Measurements from ENCODE around the gene SNX19. TPM values are rescaled to one million over a fixed set of nuclear protein-coding genes. Genes with fewer than 3 reads are reported as not detected.

The SNX19 gene
- total RNA-seq, 1 donor from 2014 or later: 56.3 TPM

DNA sequence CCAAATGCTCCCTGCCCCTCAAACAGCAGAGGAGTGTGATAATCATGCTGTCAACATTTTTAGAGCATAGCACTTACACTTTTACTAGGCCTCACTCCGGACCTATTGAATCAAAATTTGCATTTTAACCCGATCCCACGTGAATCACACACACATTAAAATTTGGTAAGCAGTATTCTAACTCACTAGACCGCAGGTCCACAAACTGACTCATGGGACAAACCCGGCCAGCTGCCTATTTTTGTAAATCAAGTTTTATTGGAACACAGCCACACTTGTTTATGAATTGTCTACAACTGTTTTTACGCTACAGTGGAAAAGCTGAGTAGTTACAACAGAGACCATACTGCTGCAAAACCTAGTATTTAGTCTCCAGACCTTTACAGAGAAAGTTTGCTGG lies 43.3 kb downstream of the SNX19 start:
- no peaks in the 10 kb centered on the region for H3K27me3 Mint-ChIP-seq
- H3K9me3 Mint-ChIP-seq (ENCODE audit: low read depth): no peaks in the 10 kb centered on the region
- no peak overlapping the region for H3K27ac Mint-ChIP-seq
- H3K4me3 Mint-ChIP-seq (ENCODE audit: low read depth): no peak overlapping the region
- TF ChIP-seq, protein P1, sequence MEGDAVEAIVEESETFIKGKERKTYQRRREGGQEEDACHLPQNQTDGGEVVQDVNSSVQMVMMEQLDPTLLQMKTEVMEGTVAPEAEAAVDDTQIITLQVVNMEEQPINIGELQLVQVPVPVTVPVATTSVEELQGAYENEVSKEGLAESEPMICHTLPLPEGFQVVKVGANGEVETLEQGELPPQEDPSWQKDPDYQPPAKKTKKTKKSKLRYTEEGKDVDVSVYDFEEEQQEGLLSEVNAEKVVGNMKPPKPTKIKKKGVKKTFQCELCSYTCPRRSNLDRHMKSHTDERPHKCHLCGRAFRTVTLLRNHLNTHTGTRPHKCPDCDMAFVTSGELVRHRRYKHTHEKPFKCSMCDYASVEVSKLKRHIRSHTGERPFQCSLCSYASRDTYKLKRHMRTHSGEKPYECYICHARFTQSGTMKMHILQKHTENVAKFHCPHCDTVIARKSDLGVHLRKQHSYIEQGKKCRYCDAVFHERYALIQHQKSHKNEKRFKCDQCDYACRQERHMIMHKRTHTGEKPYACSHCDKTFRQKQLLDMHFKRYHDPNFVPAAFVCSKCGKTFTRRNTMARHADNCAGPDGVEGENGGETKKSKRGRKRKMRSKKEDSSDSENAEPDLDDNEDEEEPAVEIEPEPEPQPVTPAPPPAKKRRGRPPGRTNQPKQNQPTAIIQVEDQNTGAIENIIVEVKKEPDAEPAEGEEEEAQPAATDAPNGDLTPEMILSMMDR (IDR thresholded peaks at IDR 0.05; ENCODE audit: unreplicated experiment): no peak
- H3K36me3 Mint-ChIP-seq (ENCODE audit: insufficient read depth): peaks cover 7% of the 10 kb centered on the region
- DNase-seq (ENCODE audit: low spot score, unreplicated experiment): no peak
- peaks cover 3% of the 10 kb centered on the region for H3K4me1 Mint-ChIP-seq (ENCODE audit: low read depth)

DNA sequence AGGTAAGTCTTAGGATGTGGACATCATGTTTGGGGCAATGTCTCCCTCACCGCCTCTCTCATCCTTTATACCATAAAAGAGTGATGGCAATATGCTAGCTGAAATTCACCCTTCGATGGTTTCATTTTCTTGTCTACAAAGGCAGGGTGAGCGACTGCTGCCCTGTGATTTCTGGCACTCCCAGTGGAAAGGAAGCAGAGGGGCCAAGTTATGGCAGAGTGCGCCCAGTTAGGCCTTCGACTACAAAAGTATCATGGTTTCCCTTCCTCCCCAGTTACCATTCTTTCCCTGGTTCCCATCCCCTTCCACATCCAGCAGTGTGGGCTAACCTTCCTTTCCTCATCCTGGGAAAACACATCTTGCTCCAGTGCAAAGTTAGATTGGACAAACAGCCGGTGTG lies 43.8 kb downstream of the SNX19 start:
- no peak overlapping the region for H3K27ac Mint-ChIP-seq
- peaks cover 7% of the 10 kb centered on the region for H3K36me3 Mint-ChIP-seq (ENCODE audit: insufficient read depth)
- no peaks in the 10 kb centered on the region for H3K9me3 Mint-ChIP-seq (ENCODE audit: low read depth)
- no peak overlapping the region for H3K4me3 Mint-ChIP-seq (ENCODE audit: low read depth)
- no peaks in the 10 kb centered on the region for H3K27me3 Mint-ChIP-seq
- peaks cover 3% of the 10 kb centered on the region for H3K4me1 Mint-ChIP-seq (ENCODE audit: low read depth)
- TF ChIP-seq, protein P1 (IDR thresholded peaks at IDR 0.05; ENCODE audit: unreplicated experiment): no peak
- no peak for DNase-seq (ENCODE audit: low spot score, unreplicated experiment)

DNA sequence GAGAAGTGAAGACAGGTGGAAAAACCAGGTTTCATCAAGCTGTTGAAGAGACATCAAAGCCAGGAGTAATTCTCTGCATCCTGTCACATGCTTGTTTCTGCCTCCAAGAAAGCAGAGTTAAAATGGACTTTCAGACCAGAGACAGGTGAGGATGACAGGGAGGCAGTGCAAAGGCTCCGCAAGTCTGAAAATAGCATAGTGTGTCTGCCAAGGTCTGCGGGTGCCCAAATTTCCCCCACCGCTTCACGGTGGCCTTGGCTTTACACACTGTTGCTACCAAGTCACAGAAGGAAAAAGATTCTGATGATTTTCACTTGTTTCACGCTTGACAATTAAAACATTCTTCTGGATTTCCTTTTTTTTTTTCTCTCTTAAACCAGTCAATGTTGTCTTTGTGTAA lies 44.2 kb downstream of the SNX19 start:
- no peak overlapping the region for H3K27ac Mint-ChIP-seq
- no peaks in the 10 kb centered on the region for H3K9me3 Mint-ChIP-seq (ENCODE audit: low read depth)
- no peaks in the 10 kb centered on the region for H3K27me3 Mint-ChIP-seq
- peaks cover 3% of the 10 kb centered on the region for H3K4me1 Mint-ChIP-seq (ENCODE audit: low read depth)
- H3K36me3 Mint-ChIP-seq (ENCODE audit: insufficient read depth): peaks cover 5% of the 10 kb centered on the region
- DNase-seq (ENCODE audit: low spot score, unreplicated experiment): no peak
- TF ChIP-seq, protein P1 (IDR thresholded peaks at IDR 0.05; ENCODE audit: unreplicated experiment): no peak
- no peak overlapping the region for H3K4me3 Mint-ChIP-seq (ENCODE audit: low read depth)

DNA sequence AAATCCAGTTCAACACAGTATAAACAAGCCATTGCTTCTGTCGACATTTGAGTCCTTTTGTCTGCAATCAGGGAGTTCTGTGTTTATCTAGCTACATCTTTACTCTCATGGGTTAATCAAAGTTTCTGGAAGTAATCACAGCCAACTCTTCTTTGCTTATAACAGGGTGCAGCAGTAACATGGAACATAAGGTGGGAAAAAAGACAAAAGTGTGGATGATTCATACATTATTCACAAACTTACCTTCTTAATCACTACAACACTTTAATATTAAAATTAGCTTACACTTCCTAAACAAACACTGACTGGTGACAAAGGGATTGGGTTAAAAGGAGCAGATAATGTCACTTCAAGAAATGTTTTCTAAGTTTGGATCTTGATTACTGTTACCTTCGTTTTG lies 44.7 kb downstream of the SNX19 start:
- Mint-ChIP-seq H3K4me1 (ENCODE audit: low read depth) (peaks cover 3% of the 10 kb centered on the region), H3K4me3 (ENCODE audit: low read depth) (no peak overlapping the region), H3K36me3 (ENCODE audit: insufficient read depth) (peaks cover 3% of the 10 kb centered on the region), H3K27ac (no peak overlapping the region), H3K27me3 (no peaks in the 10 kb centered on the region), H3K9me3 (ENCODE audit: low read depth) (no peaks in the 10 kb centered on the region)
- TF ChIP-seq, protein P1 (IDR thresholded peaks at IDR 0.05; ENCODE audit: unreplicated experiment): no peak
- DNase-seq (ENCODE audit: low spot score, unreplicated experiment): no peak

DNA sequence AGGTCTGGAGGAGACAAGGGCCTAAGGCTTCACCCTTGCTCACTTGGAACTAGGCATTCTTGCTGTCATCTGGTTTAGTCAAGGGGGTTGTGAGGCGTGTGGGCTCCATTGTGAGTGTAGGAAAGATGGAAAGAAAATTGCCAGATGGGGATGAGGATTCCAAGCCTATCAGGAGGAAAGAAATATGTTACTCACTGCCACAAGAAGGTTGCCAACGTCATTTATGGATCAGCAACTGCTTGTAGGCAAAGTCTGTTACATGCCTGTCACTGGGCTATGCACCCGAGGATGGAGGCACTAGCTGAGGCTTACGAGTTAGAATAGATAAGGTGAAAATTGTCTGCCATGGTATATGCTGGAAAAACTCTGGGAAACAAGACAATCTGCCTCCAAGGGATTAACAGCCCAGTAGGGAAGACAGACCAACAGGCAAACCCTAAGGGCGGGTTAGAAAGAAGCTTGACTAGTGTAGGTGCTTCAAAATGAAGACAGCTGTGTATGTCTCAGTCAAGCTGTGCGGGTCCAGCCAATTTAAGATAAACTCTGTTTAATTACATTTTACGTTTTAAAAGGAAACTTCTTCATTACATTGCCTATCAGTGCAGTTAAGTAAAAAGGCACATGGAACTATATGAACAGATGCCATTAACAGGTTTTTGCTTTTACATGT lies 47.4 kb downstream of the SNX19 start:
- Mint-ChIP-seq H3K27me3 (no peaks in the 10 kb centered on the region), H3K36me3 (ENCODE audit: insufficient read depth) (no peaks in the 10 kb centered on the region), H3K9me3 (ENCODE audit: low read depth) (no peaks in the 10 kb centered on the region), H3K4me1 (ENCODE audit: low read depth) (peaks cover 3% of the 10 kb centered on the region), H3K27ac (no peak overlapping the region), H3K4me3 (ENCODE audit: low read depth) (no peak overlapping the region)
- TF ChIP-seq, protein P1 (IDR thresholded peaks at IDR 0.05; ENCODE audit: unreplicated experiment): no peak
- no peak for DNase-seq (ENCODE audit: low spot score, unreplicated experiment)
